ENCODE measurements around the gene DEGS1. TPM values are rescaled to one million over a fixed set of nuclear protein-coding genes. Genes with fewer than 3 reads are reported as not detected.

Gene DEGS1
- total and polyA plus RNA-seq, 3 donors from 2014 or later = 58.1 to 83.0 (median 60.5) TPM

DNA sequence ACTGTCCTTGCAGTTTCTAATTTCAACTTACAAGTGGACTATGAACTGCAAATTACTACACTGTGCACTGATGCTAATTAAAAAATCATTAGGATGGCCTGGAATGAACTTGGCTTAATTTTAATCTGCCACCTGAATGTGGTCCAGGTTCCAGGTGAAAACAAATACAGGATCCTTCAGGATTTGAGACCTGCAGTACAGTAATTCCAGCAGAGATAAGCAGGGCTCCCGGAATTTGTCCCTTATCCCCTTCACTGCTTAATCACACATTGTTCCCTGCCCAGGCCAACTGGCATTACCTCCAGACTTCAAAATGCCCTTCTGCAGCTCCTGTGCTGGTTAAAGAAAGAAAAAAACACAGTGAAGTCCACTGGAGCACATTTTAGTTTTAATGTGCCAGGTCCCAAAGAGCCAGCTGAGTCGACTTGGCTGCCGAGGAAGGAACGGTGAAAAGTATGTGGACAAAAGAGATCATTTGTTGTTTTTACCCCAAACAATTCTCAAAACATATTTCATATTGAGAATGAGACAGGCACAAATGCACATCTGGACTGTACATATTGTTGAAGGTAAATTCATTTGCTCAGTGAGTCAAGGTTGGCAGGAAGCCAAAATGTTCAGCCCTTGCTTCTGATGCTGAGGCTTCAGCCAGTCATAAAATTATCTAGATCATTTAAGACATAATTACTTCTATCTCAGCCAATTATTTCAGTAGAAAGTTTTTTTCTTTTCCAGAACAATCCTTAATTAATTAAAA is 28.3 kb downstream of the DEGS1 start:
- no peak for DNase-seq
- TF ChIP-seq, protein P1, sequence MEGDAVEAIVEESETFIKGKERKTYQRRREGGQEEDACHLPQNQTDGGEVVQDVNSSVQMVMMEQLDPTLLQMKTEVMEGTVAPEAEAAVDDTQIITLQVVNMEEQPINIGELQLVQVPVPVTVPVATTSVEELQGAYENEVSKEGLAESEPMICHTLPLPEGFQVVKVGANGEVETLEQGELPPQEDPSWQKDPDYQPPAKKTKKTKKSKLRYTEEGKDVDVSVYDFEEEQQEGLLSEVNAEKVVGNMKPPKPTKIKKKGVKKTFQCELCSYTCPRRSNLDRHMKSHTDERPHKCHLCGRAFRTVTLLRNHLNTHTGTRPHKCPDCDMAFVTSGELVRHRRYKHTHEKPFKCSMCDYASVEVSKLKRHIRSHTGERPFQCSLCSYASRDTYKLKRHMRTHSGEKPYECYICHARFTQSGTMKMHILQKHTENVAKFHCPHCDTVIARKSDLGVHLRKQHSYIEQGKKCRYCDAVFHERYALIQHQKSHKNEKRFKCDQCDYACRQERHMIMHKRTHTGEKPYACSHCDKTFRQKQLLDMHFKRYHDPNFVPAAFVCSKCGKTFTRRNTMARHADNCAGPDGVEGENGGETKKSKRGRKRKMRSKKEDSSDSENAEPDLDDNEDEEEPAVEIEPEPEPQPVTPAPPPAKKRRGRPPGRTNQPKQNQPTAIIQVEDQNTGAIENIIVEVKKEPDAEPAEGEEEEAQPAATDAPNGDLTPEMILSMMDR (IDR thresholded peaks at IDR 0.05) = no peak
- 42 to 68% methylated on average over 4 of the region's 4 CpGs for WGBS, 2 donors
- no peaks in the 10 kb centered on the region for H3K4me1 ChIP-seq
- H3K27ac ChIP-seq = no peak overlapping the region
- H3K36me3 ChIP-seq (ENCODE audit: low read depth, missing control alignments) = no peaks in the 10 kb centered on the region
- no peaks in the 10 kb centered on the region for H3K9me3 ChIP-seq
- intact Hi-C loops (cut with DNase I; ENCODE audit: low total_unique reads) = no loop called here
- H3K27me3 ChIP-seq = no peaks in the 10 kb centered on the region
- H3K4me3 ChIP-seq = no peak overlapping the region

DNA sequence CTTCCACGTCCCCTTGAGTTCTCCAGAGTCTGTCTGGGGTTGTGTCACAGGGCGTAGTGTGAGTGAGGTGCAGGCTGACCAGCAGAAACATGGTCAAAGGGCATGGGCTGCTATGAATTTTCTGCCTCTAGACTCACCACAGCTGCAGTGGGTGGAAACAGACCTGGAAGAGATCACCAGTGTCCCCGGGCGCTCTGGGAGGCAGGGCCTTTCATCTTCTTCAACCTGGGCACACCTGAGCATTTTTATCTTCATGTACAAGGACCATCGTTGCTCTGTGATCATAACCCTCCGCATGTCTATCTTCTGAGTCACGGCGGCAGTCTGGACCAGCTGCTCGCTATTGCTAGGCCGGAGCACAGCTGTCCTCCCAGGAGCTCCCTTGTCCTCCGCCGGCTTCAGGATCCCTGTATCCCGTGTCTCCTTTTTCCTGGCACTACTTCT is 29.6 kb downstream of the DEGS1 start:
- TF ChIP-seq, protein P1 (IDR thresholded peaks at IDR 0.05) = no peak
- no peak for TF ChIP-seq POLR2A (IDR thresholded peaks at IDR 0.05)
- Histone ChIP-seq H3K4me3 (no peak overlapping the region), H3K27me3 (no peaks in the 10 kb centered on the region), H3K36me3 (ENCODE audit: low read depth, missing control alignments) (no peaks in the 10 kb centered on the region), H3K27ac (no peak overlapping the region), H3K9me3 (no peaks in the 10 kb centered on the region), H3K4me1 (no peaks in the 10 kb centered on the region)
- intact Hi-C loops (cut with DNase I; ENCODE audit: low total_unique reads) = no loop called here
- 83 to 88% methylated on average over 11 to 13 of the region's 13 CpGs for WGBS, 2 donors
- no peak for DNase-seq

DNA sequence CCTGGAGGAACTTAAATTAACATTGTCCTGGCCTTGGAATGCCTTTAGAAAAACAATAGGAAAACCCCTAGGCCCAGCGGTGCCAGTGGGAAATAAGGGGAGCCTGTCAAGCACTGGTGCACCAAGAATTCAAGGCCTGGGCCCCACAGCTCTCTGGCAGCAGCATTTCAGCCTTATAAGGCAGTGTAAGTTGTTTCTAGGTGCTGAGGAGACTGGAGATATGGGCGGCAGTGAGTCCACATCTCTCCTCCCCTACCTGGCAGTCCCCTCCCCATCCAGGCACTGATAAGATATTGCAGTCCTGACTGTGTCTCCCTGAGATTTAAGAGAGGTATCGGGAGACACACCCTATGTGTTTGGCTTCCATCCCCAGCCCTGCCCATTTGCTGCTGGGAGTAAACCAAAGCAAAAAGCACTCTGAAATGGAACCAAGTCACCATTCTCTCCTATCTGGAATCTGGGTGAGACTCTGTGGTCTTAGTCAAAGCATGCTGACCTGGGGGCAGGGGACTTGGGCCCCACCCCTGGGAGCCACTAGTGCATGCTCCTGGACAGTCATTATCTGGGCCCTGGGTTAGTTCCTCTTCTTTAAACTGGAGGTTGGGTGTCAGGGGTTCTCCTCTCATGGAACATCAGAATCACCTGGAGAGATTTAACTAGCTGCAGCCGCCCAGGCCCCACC is 30.5 kb downstream of the DEGS1 start:
- H3K4me3 ChIP-seq = no peak overlapping the region
- intact Hi-C loops (cut with DNase I; ENCODE audit: low total_unique reads) = no loop called here
- no peak for DNase-seq
- H3K27ac ChIP-seq = no peak overlapping the region
- H3K27me3 ChIP-seq = no peaks in the 10 kb centered on the region
- no peaks in the 10 kb centered on the region for H3K36me3 ChIP-seq (ENCODE audit: low read depth, missing control alignments)
- WGBS, 2 donors = 75 to 83% methylated on average over 4 of the region's 4 CpGs
- no peaks in the 10 kb centered on the region for H3K9me3 ChIP-seq
- TF ChIP-seq, protein P1 (IDR thresholded peaks at IDR 0.05) = no peak
- no peak for TF ChIP-seq POLR2A (IDR thresholded peaks at IDR 0.05)
- H3K4me1 ChIP-seq = no peaks in the 10 kb centered on the region

DNA sequence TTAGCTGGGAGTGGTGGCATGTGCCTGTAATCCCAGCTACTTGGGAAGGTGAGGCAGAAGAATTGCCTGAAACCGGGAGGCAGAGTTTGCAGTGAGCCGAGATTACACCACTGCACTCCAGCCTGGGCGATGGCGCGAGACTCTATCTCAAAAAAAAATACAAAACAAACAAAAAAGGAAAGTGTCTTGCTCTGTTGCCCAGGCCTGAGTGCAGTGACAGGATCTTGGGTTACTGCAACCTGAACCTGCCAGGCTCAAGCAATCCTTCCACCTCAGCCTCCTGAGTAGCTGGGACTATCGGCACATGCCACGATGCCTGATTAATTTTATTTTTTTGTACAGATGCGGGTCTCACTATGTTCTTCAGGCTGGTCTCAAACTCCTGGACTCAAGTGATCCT is 33.3 kb downstream of the DEGS1 start:
- no peak for DNase-seq
- no peaks in the 10 kb centered on the region for H3K4me1 ChIP-seq
- no peak for TF ChIP-seq POLR2A (IDR thresholded peaks at IDR 0.05)
- TF ChIP-seq, protein P1 (IDR thresholded peaks at IDR 0.05) = no peak
- H3K27ac ChIP-seq = no peak overlapping the region
- H3K27me3 ChIP-seq = no peaks in the 10 kb centered on the region
- intact Hi-C loops (cut with DNase I; ENCODE audit: low total_unique reads) = no loop called here
- no peak overlapping the region for H3K4me3 ChIP-seq
- H3K36me3 ChIP-seq (ENCODE audit: low read depth, missing control alignments) = no peaks in the 10 kb centered on the region
- 92 to 95% methylated on average over 8 of the region's 8 CpGs for WGBS, 2 donors
- H3K9me3 ChIP-seq = no peaks in the 10 kb centered on the region
